Retinal pigment epithelial cell (primary cell): ENCODE measurements around the gene XYLB.

Experiments used
- DNase-seq: peaks from one replicate; pipeline ENCODE4 v3.0.0-alpha.2; 2010; ENCODE audit warnings: low read depth
- H3K4me3 ChIP-seq: 2 replicates; pipeline ENCODE4 v1.5.1; 2011; ENCODE audit warnings: mild to moderate bottlenecking, low read length, control low read depth, moderate library complexity
- TF ChIP-seq, protein P1 (sequence below): conservative IDR thresholded peaks from 2 replicates; pipeline ENCODE4 v1.5.1; 2011; ENCODE audit warnings: low read depth, low read length, control low read depth, inconsistent platforms

The XYLB gene

DNA sequence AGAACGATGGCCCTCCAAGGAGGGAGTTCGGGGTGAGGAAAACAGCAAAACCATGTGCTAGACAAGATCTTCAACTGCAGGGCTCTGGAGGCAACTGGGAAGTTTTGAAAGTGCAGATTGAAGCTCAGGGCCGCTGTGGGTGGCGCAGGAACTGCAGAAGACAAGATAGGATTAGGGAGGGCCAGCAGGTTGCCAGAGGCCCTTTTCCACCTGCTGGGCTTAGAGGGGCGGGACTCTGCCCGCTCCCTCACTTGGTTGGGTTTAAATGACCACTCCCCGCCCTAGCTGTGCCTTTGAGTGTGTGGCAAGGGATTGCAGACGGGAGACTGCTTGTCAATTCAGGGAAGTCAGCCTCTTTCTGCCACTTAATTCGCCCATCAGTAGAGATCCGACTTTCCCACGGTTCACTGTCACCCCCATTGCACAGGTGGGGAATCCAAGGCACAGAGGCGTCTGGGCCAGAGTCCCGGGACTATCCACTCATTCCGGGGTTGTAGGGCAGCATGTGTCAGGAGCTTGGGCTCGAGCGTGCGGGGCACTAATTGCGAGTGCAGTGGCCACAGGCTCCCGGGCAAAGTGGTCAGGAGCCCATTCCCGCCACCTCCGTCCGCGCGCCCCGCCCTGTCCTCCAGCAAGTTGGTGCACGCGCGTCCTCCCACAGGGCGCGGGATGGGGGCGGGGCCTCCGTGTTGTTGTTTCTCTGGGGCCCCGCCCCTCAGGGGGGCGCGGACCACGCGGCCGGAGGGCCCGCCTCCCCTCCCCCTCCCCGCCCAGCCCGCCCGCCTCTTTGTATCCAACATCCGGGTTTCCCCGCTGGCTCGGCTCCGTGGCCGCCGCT lies 106.7 kb downstream of the XYLB start, which contains the start of gene ACVR2B:
Gene ACVR2B, plus strand, starts transcription at position 816 of the 838 bp plus-strand sequence. CDS start 433 bp downstream, outside the sequence.
- peak; percentile 21 for DNase-seq
- TF ChIP-seq, protein P1, sequence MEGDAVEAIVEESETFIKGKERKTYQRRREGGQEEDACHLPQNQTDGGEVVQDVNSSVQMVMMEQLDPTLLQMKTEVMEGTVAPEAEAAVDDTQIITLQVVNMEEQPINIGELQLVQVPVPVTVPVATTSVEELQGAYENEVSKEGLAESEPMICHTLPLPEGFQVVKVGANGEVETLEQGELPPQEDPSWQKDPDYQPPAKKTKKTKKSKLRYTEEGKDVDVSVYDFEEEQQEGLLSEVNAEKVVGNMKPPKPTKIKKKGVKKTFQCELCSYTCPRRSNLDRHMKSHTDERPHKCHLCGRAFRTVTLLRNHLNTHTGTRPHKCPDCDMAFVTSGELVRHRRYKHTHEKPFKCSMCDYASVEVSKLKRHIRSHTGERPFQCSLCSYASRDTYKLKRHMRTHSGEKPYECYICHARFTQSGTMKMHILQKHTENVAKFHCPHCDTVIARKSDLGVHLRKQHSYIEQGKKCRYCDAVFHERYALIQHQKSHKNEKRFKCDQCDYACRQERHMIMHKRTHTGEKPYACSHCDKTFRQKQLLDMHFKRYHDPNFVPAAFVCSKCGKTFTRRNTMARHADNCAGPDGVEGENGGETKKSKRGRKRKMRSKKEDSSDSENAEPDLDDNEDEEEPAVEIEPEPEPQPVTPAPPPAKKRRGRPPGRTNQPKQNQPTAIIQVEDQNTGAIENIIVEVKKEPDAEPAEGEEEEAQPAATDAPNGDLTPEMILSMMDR = no peak
- H3K4me3 ChIP-seq = peak within 1 kb of the TSS; percentile 70

DNA sequence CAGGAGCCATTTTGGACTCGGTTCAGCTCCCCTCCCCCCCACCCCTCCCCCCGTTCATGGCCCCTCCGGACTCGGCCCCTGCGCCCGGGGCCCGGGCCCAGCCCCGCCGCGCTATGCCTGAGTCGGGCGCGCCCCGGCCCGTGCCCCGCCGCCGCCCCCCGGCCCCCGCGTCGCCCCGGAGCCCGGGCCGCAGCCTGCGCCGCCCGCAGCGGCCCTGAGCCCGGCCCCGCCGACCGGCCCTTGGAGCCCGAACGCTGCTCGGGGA lies 107.3 kb downstream of the XYLB start:
- H3K4me3 ChIP-seq = peak overlapping the region; percentile 70
- no peak for DNase-seq
- TF ChIP-seq, protein P1 = no peak

DNA sequence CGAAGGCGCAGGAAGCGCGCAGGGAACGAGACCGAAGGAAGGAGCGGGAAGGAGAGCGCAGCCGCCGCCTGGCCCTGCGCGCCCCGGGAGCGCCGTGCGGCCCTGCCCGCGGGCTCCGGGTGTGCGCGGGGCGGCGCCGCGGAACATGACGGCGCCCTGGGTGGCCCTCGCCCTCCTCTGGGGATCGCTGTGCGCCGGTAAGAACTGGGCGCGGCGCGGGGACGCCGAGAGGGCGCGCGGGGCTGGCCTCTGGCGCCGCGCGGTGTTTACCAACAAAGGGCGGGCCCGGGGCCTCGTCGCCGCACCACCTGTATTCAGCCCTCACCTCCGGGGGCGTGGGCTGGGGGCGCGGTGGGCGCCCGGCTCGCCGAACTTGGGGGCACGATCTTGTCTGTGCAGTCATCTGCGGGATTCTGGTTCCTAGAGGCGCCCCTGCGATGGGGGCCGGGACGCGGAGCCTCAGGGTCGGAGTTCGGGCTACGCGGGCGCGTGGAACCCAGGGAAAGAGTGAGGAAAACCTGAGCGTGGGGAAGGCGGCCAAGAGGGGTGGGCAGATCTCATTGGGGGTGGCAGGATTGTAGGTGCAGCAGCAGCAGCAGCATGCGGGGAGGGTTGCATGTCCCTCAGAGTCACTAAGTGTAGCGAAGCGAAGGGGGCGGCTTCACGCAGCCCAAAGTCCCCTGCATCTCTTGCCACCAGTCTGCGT lies 107.7 kb downstream of the XYLB start:
- no peak for DNase-seq
- H3K4me3 ChIP-seq = peak overlapping the region; percentile 70
- TF ChIP-seq, protein P1 = no peak

DNA sequence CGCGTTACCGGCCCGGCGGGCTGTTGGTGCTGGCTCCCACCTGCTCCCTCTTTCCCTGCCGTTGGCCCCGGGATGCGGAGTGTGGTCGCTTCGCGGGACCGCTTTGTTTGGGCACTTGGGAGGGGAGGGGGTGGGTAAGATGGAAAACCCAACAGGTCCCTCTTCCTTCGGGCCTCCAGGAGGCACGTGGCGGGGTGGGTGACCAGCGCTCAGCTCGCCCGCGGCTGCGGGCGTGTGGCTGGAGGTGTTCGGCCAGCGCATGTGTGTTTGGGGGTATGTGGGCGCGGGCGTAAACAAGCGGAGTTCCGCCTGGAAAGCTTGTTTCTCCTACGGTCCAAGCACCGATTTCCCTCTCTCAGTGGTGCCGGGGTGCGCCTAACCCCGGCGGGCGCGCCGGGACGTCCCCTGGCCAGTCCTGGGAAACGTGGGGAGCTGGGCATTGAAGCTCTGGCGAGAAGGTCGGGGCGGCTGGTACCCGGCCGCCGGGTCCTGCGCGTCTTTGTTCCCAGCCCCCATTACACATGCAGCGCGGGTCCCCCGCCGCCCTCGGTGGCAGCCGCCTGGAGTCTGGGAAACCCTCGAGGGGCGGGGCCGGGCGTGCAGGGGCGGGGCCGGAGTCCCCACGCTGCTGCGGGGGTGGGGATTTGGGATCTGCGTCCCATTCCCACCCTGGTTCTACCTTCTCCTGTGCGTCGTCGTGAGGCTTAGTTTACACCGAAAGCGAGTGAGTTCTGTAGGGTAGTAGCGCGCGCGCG lies 108.5 kb downstream of the XYLB start:
- no peak for DNase-seq
- TF ChIP-seq, protein P1 = no peak
- peak overlapping the region; percentile 70 for H3K4me3 ChIP-seq

DNA sequence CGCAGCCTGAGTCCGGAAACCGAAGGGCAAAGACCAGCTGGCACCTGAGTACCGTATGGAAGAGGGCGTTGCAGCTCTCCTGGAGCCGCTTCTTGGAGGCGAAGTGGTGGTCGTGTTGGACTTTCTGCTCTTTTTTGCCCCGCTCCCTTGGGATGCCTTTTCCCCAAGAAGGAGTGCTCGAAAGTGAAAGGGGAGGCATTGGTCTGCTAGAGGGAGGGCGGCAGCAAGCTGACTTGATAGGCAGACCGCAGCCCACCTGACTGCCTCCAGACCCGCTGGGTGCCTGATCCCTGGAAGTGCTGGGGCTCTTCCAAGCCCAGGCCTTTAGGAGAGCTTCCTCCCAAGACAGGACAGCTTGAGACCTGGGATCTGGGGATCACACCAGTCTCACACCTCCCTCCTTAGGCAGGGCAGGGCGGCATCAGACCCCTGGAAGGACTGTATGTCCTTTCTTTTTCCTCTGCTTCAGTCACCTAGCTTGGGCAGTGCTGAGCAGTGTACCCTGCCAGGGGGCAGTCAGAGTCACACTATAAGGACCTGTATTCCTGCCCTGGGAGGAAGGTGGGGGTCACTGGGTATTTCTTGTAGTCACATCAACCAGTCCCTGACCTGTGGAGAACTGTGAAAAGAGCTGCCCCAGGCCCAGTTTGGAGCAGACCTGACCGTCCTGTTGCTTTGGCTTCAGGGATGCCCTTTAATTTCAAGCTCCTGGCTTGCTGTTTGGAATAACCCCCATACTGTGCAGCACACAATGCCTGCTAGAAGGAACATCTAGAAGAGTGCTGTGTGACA lies 109.2 kb downstream of the XYLB start:
- H3K4me3 ChIP-seq = peak overlapping the region; percentile 70
- DNase-seq = no peak
- TF ChIP-seq, protein P1 = no peak

DNA sequence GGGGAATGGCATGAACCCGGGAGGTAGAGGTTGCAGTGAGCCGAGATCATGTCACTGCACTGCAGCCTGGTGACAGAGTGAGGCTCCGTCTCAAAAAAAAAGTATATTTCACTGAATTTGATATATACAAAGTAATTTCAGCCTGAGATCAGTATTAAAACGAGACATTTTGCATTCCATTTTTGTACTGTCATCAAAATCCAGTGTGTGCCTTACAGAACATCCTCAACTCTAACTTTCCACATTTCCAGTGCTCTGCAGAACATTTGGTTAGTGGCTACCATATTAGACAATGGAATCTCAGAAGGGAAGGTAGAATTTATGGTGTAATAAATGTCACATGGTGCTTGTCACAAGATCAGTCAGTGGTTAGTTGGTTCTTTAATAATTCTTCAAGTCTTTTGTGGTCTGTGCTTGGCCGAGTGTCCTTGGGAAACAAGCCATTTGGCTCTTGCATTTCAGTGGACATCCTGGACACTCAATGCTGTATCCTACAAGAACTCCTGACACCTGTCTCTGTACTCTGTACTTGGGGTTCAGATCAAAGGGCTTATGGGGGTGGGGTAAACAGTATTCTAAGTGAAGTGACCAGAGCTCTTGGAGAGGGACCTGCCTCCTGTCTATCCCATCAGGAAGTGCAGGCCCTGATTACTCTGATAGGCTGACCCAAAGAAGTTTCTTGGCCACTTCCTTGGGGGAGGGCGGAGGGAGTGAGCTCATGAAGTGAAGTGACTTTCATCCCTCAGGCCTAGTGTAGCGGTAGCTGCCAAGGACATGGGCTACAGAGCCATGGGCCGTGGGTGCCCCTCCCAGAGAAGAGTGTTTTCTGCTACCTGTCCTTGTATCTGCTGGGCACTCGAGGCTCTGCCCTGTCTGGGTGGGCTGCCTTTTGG lies 110.8 kb downstream of the XYLB start:
- TF ChIP-seq, protein P1 = no peak
- no peak for DNase-seq
- H3K4me3 ChIP-seq = no peak overlapping the region
